ENCODE measurements around the gene SPINK7.
"Not testable (repeated sequence)": the region's sequence is repeated elsewhere in the genome, so short reads cannot be mapped to it uniquely, and the experiment has no call there.

The SPINK7 gene
- total RNA-seq = 0 reads per million in 4 experiments

GRCh38 chr5:148312153-148312552, at the start of gene SPINK7:
SPINK7 (plus strand) TSS chr5:148312423; CDS start chr5:148312484, 61 bp downstream.
- DNase-seq = no peak

DNA sequence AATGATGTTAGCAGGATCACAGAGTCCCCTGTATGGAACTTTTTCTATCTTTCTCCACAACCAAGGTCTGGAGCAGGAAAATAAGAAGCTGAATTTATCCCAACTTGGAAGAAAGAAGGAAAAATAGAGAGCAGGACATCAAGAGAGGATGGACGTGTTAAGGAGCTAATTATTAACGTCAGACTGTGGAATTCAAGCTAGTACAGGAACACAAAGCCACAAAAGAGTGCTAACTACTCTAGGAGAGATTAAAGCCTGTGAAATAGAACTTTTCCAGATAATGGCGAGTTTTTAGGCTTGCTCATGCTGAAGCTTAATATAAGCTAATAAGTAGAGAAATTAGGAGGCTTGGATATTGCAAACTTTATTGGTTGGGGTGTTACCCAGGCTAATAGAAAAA, 44.3 kb upstream of the SPINK7 start:
- no peak for DNase-seq

GRCh38 chr5:148268566-148268965, 43.7 kb upstream of the SPINK7 start, which contains the start of gene SPINK13:
SPINK13 (plus strand) TSS chr5:148268794; CDS start chr5:148270073, 1,279 bp downstream.
- no peak for DNase-seq

DNA sequence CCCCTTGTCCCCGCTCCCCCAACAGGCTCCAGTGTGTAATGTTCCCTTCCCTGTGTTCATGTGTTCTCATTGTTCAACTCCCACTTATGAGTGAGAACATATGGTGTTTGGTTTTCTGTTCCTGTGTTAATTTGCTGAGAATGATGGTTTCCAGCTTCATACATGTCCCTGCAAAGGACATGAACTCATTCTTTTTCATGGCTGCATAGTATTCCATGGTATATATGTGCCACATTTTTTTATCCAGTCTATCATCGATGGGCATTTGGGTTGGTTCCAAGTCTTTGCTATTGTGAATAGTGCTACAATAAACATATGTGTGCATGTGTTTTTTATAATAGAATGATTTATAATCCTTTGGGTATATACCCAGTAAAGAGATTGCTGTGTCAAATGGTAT, 37.1 kb upstream of the SPINK7 start:
- DNase-seq = not testable (repeated sequence)

- DNase-seq = not testable (repeated sequence)
These were observed 31.3 kb upstream of the SPINK7 start for GRCh38 chr5:148280893-148281292.

GRCh38 chr5:148281336-148281735, 30.9 kb upstream of the SPINK7 start:
- DNase-seq = not testable (repeated sequence)

DNA sequence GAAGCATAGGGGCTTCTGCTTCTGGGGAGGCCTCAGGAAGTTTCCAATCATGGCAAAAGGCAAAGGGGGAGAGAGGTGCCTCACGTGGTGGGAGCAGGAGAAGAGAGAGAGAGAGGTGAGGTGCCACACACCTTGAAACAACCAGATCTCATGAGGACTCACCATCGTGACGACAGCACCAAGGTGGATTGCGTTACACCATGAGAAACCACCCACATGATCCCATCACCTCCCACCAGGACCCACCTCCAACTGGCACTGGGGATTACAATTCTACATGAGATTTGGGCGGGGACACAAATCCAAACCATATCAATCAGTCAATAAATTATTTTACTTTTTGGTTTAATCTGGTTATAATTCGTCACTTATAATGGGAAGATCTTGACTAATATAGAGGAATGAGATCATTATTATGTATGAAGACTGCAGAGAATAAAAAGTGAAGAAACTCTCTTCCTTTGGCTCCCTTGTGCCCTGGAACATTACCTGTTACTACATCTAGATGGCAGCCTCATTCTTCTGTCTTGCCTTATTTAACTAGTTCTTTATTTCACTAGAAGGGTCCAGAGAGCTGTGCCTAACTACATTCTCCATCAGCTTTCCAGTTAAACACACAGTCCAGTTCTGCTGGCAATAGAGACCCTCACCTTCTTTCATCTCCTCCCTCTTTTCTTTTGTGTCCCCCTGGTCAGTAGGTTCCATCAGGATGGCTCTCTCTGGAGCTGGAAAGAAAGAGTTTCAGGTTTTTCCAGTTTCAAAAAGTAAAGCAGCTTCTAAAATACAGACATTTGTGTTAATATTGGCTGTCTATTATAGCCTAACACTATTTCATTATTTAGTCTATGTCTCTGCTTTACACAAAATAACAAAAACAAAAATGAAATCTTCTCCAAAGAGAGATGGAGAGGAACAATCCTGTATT, 21.7 kb upstream of the SPINK7 start:
- no peak for DNase-seq

- no peak for DNase-seq
These were observed 14.5 kb upstream of the SPINK7 start for GRCh38 chr5:148297731-148298130.

DNA sequence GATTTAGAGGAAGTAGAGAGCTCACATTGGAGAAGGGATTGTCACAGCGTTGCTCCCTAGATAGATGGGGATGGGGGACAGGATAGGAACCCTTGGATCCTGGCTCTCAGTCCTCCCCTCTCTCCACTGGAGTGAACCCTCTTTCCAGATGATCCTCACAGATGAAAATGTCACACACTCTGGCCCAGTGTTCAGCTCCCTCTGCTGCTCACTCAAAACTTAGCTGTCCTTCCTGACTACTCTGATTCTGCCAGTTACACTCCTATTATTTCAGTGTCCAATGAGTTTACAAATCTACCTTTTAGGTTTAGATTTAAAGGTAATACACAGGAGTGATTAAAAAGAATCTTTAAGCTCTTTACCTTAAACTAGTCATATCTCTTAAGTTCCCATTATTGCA, 5.8 kb upstream of the SPINK7 start:
- no peak for DNase-seq

- no peak for DNase-seq
These were observed 3.2 kb upstream of the SPINK7 start for GRCh38 chr5:148309019-148309418.

GRCh38 chr5:148309746-148310145, 2.5 kb upstream of the SPINK7 start:
- DNase-seq = no peak

- DNase-seq = no peak
These were observed 739 bp upstream of the SPINK7 start for GRCh38 chr5:148311484-148311883.

GRCh38 chr5:148314187-148314586, 2.0 kb downstream of the SPINK7 start:
- DNase-seq = no peak

GRCh38 chr5:148314731-148315130, 2.5 kb downstream of the SPINK7 start:
- no peak for DNase-seq

GRCh38 chr5:148320011-148320963, 8.1 kb downstream of the SPINK7 start:
- not testable (repeated sequence) for DNase-seq

GRCh38 chr5:148333262-148333849, 21.1 kb downstream of the SPINK7 start:
- no peak for DNase-seq

DNA sequence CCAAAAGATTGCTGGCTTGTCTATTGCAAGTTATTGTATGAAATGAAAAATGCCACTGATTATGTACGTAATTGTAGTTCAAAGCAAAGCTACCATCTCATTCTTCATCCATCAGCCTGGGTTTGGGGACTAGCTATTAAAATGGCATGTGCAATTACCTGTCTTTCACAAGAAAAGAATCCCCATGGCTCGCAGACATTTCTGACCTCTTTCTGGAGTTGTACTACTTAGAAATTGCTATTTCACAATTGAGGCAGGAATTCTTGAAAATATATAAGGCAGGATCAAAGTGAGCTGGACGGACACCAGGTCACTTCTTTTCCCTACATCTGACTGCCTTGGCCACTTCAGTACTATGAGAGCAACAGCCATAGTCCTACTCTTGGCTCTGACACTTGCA, 23.0 kb downstream of the SPINK7 start, which contains the start of gene SPINK9:
SPINK9 (plus strand) TSS at position 301 of the 400 bp plus-strand sequence; CDS start at position 356, 55 bp downstream.
- no peak for DNase-seq

- no peak for DNase-seq
These were observed 24.6 kb downstream of the SPINK7 start for GRCh38 chr5:148336704-148337435.

GRCh38 chr5:148342371-148343045, 30.3 kb downstream of the SPINK7 start:
- DNase-seq = no peak

- no peak for DNase-seq
These were observed 30.8 kb downstream of the SPINK7 start for GRCh38 chr5:148343046-148343407.

All from effector CD8-positive, alpha-beta T cell (primary cell).